ENCODE data around the gene NPAS4.
A peak's percentile ranks its signal among the peaks of the same experiment; 100 is the strongest.

The NPAS4 gene

GRCh38 chr11:66443602-66444001 is 22.8 kb downstream of the NPAS4 start:
- TF ChIP-seq CTCF (IDR thresholded peaks at IDR 0.05; ENCODE audit: low read depth, low read length, missing control alignments) = no peak
- DNase-seq (ENCODE audit: extremely low read depth, low read depth) = peak; percentile 70
- no peak overlapping the region for H3K4me3 ChIP-seq (replicated peaks; ENCODE audit: low read depth, low read length)

GRCh38 chr11:66447012-66447411 is 26.2 kb downstream of the NPAS4 start:
- no peak for TF ChIP-seq CTCF (IDR thresholded peaks at IDR 0.05; ENCODE audit: low read depth, low read length, missing control alignments)
- no peak for DNase-seq (ENCODE audit: extremely low read depth, low read depth)
- no peak overlapping the region for H3K4me3 ChIP-seq (replicated peaks; ENCODE audit: low read depth, low read length)

- TF ChIP-seq CTCF (IDR thresholded peaks at IDR 0.05; ENCODE audit: low read depth, low read length, missing control alignments) = no peak
- no peak overlapping the region for H3K4me3 ChIP-seq (replicated peaks; ENCODE audit: low read depth, low read length)
- no peak for DNase-seq (ENCODE audit: extremely low read depth, low read depth)
These were observed 27.7 kb downstream of the NPAS4 start for GRCh38 chr11:66448523-66448922.

GRCh38 chr11:66450560-66450959 is 29.7 kb downstream of the NPAS4 start:
- no peak for TF ChIP-seq CTCF (IDR thresholded peaks at IDR 0.05; ENCODE audit: low read depth, low read length, missing control alignments)
- no peak for DNase-seq (ENCODE audit: extremely low read depth, low read depth)
- H3K4me3 ChIP-seq (replicated peaks; ENCODE audit: low read depth, low read length) = no peak overlapping the region

GRCh38 chr11:66451663-66452062 is 30.8 kb downstream of the NPAS4 start:
- no peak for DNase-seq (ENCODE audit: extremely low read depth, low read depth)
- no peak for TF ChIP-seq CTCF (IDR thresholded peaks at IDR 0.05; ENCODE audit: low read depth, low read length, missing control alignments)
- no peak overlapping the region for H3K4me3 ChIP-seq (replicated peaks; ENCODE audit: low read depth, low read length)

GRCh38 chr11:66454247-66454646 is 33.4 kb downstream of the NPAS4 start:
- TF ChIP-seq CTCF (IDR thresholded peaks at IDR 0.05; ENCODE audit: low read depth, low read length, missing control alignments) = no peak
- no peak overlapping the region for H3K4me3 ChIP-seq (replicated peaks; ENCODE audit: low read depth, low read length)
- no peak for DNase-seq (ENCODE audit: extremely low read depth, low read depth)

- DNase-seq (ENCODE audit: extremely low read depth, low read depth) = no peak
- TF ChIP-seq CTCF (IDR thresholded peaks at IDR 0.05; ENCODE audit: low read depth, low read length, missing control alignments) = no peak
- no peak overlapping the region for H3K4me3 ChIP-seq (replicated peaks; ENCODE audit: low read depth, low read length)
These were observed 34.0 kb downstream of the NPAS4 start for GRCh38 chr11:66454828-66455227.

All from HFF-Myc (cell line).